K562 (cell line): ENCODE measurements around the gene ITGAV. TPM values are rescaled to one million over a fixed set of nuclear protein-coding genes. Genes with fewer than 3 reads are reported as not detected.

Experiments used
- ATAC-seq: fragments of 200-7000 bp; cut with Tn5 transposase; 3 replicates; pipeline ENCODE4 v1.9.1; 2020; ENCODE audit warnings: moderate library complexity
- BruUV-seq: library from RNA; stranded (reverse); fragments of 400-500 nt; replicated peaks from 2 replicates; lab custom pipeline; 2021; lab: Mats Ljungman, UMichigan
- CTCF ChIA-PET: fragments of 300-600 bp; formaldehyde crosslinking; extraction: SDS; loops from one replicate; lab custom pipeline; 2021; ENCODE audit warnings: low intra/inter-chr PET ratio; lab: Yijun Ruan, JAX
- POLR2A ChIA-PET: fragments of 300-600, 350-650 bp; sonication (Branson Sonifier 250); formaldehyde crosslinking; extraction: SDS; loops from one replicate; lab custom pipeline; 2021; ENCODE audit warnings: antibody characterized with exemption, inconsistent platforms; lab: Yijun Ruan, JAX
- DNase-seq, 4 experiments: peaks; one replicate each; pipeline versions ENCODE4 v3.0.0 to v3.0.0-alpha.2; 2011 to 2018; ENCODE audit warnings: low spot score in 3 of 4, mixed read lengths in 3 of 4; ENCODE audit errors: extremely low read depth in 1 of 4
- FAIRE-seq: peaks from 2 replicates; lab custom pipeline; 2011; peaks lifted over from hg19 to GRCh38; lab: Jason Lieb, UNC
- H2AFZ ChIP-seq: 2 replicates; pipeline ENCODE4 v1.6.0; 2011; ENCODE audit warnings: low read depth, low read length, control low read depth, inconsistent platforms
- H3K27ac ChIP-seq: fragments of 200-600 bp; 3 replicates; pipeline ENCODE4 v1.8.0; 2011; ENCODE audit warnings: low read depth, mild to moderate bottlenecking, control low read depth, inconsistent platforms, low read length, moderate library complexity, mixed read lengths; ENCODE audit errors: extremely low read depth
- H3K27me3 ChIP-seq, 2 experiments: fragments of 300-600 bp in 1 of 2; 2 replicates in 1 of 2; 3 replicates in 1 of 2; pipeline versions ENCODE4 v1.6.0 to v1.8.0; 2011; ENCODE audit warnings: inconsistent platforms in 2 of 2, low read length in 2 of 2, mild to moderate bottlenecking in 1 of 2, mixed read lengths in 1 of 2, moderate library complexity in 1 of 2; ENCODE audit not compliant: control insufficient read depth in 2 of 2, insufficient read depth in 2 of 2
- H3K36me3 ChIP-seq: fragments of 300-600 bp; 3 replicates; pipeline ENCODE4 v1.8.0; 2011; ENCODE audit warnings: mild to moderate bottlenecking, low read length, inconsistent platforms; ENCODE audit not compliant: control insufficient read depth, insufficient read depth
- H3K4me1 ChIP-seq, 2 experiments: fragments of 200-600 bp in 1 of 2; replicated peaks in 1 of 2; 2 replicates in 1 of 2; 3 replicates in 1 of 2; pipeline versions ENCODE4 v1.5.1 to v1.8.0; 2011; ENCODE audit warnings: inconsistent platforms in 2 of 2, low read length in 2 of 2, mild to moderate bottlenecking in 1 of 2, mixed read lengths in 1 of 2, moderate library complexity in 1 of 2; ENCODE audit not compliant: control insufficient read depth in 2 of 2, insufficient read depth in 2 of 2
- H3K4me2 ChIP-seq: 2 replicates; pipeline ENCODE4 v1.6.1; 2011; ENCODE audit warnings: low read length, control low read depth, inconsistent platforms, mixed read lengths; ENCODE audit not compliant: insufficient read depth
- H3K4me3 ChIP-seq: fragments of 200-600 bp; sonication (generic), shearing (Covaris generic); 2 replicates; pipeline ENCODE4 v1.5.1; 2016; ENCODE audit warnings: control low read depth, inconsistent platforms
- H3K79me2 ChIP-seq: fragments of 200-600 bp; 3 replicates; pipeline ENCODE4 v1.8.0; 2011; ENCODE audit warnings: low read length, inconsistent platforms; ENCODE audit not compliant: control insufficient read depth, insufficient read depth
- H3K9ac ChIP-seq, 2 experiments: 2 replicates each; pipeline versions ENCODE4 v1.6.0 to v1.6.1; 2011; ENCODE audit warnings: low read depth in 2 of 2, low read length in 2 of 2, control low read depth in 1 of 2, inconsistent platforms in 1 of 2, mild to moderate bottlenecking in 1 of 2, mixed read lengths in 1 of 2; ENCODE audit not compliant: insufficient read depth in 1 of 2
- H3K9me1 ChIP-seq: one replicate; pipeline ENCODE4 v1.6.0; 2011; ENCODE audit warnings: inconsistent platforms, mild to moderate bottlenecking, low read length, moderate library complexity; ENCODE audit not compliant: control insufficient read depth, insufficient read depth
- H3K9me3 ChIP-seq: replicated peaks from 2 replicates; pipeline ENCODE4 v1.5.1; 2011; ENCODE audit warnings: low read depth, low read length, inconsistent platforms; ENCODE audit not compliant: control insufficient read depth, insufficient read depth
- H4K20me1 ChIP-seq: replicated peaks from 2 replicates; pipeline ENCODE4 v1.6.1; 2011; ENCODE audit warnings: low read length, inconsistent platforms, mixed read lengths; ENCODE audit not compliant: control insufficient read depth, insufficient read depth
- DDX20 ChIP-seq: fragments of 450-650 bp; IDR thresholded peaks from 2 replicates; pipeline ENCODE4 v1.6.1; 2016; ENCODE audit warnings: missing genetic modification characterization, low read depth, mild to moderate bottlenecking, missing compliant biosample characterization, moderate library complexity
- DIDO1 ChIP-seq: fragments of 450-650 bp; IDR thresholded peaks from 2 replicates; pipeline ENCODE4 v1.6.1; 2016; ENCODE audit warnings: low read depth, missing biosample characterization, missing genetic modification characterization
- LEF1 ChIP-seq: fragments of 450-650 bp; IDR thresholded peaks from 2 replicates; pipeline ENCODE4 v1.6.1; 2016; ENCODE audit warnings: mild to moderate bottlenecking
- MEIS2 ChIP-seq: fragments of 450-650 bp; IDR thresholded peaks from 2 replicates; pipeline ENCODE4 v1.6.1; 2014; ENCODE audit warnings: mild to moderate bottlenecking; ENCODE audit not compliant: partially characterized antibody
- NONO ChIP-seq, 2 experiments: fragments of 200-400 bp in 1 of 2; fragments of 450-650 bp in 1 of 2; formaldehyde crosslinking in 1 of 2; IDR thresholded peaks; 2 replicates each; pipeline ENCODE4 v1.6.1; 2017; ENCODE audit warnings: low read depth in 2 of 2, mild to moderate bottlenecking in 2 of 2, moderate library complexity in 2 of 2, low read length in 1 of 2
- PHF8 ChIP-seq: fragments of 200-600 bp; sonication (generic); IDR thresholded peaks from 2 replicates; pipeline ENCODE4 v1.6.1; 2012; ENCODE audit warnings: mixed run types, mild to moderate bottlenecking, inconsistent platforms, low read length, moderate library complexity, borderline replicate concordance
- ZC3H4 ChIP-seq: sonication (generic); formaldehyde crosslinking; IDR thresholded peaks from 2 replicates; pipeline ENCODE4 v1.9.0; 2021; ENCODE audit warnings: missing genetic modification reagents, borderline replicate concordance
- WGBS: fragments of 100-300 bp; shearing (Covaris generic); methylation state at CpG from one replicate; pipeline ENCODE4 v1.1.6; 2016; ENCODE audit warnings: low coverage, mixed read lengths; ENCODE audit not compliant: insufficient coverage; ENCODE audit errors: missing lambda C conversion rate; 5-methylcytosine and 5-hydroxymethylcytosine counted together
- in situ Hi-C: fragments of 300-500 bp; cut with MboI; formaldehyde crosslinking; loops from 4 replicates; pipeline ENCODE4 v1.15.0; 2018; ENCODE audit warnings: inconsistent platforms, mixed read lengths
- intact Hi-C: fragments of 100-400 bp; cut with micrococcal nuclease; formaldehyde crosslinking; loops from 2 replicates; pipeline ENCODE4 v1.14.2; 2022
- polyA plus RNA-seq, 8 experiments: library from polyadenylated mRNA; depleted of rRNA in 4 of 8; stranded (reverse) in 5 of 8; unstranded in 3 of 8; fragments of >200 nt; fragmentation: Nextera tagmentation in 2 of 8; fragmentation: Illumina TruSeq in 1 of 8; extraction: Ambion mirVana in 2 of 8; extraction: Trizol in 1 of 8; gene quantifications; 2 replicates each; pipeline versions ENCODE4 v1.2.1 to v1.2.3, GENCODE V29; 2011 to 2014; ENCODE audit warnings: inconsistent platforms in 1 of 8, missing spikeins in 1 of 8
- total RNA-seq, 7 experiments: library from RNA; depleted of rRNA in 6 of 7; stranded (reverse); fragments of >200 nt in 6 of 7; fragmentation: Illumina TruSeq in 2 of 7; extraction: Trizol in 2 of 7; gene quantifications; 2 replicates each; pipeline versions ENCODE4 v1.2.1 to v1.2.3, GENCODE V29; 2011 to 2021; ENCODE audit warnings: low replicate concordance in 1 of 7
- TF ChIP-seq, protein P1 (sequence below): fragments of 250-450 bp; sonication (Bioruptor Pico); IDR thresholded peaks from 2 replicates; pipeline ENCODE4 v1.4.0; 2020; ENCODE audit warnings: mild to moderate bottlenecking

Gene ITGAV
- total and polyA plus RNA-seq, 9 of the 15 experiments (the other 6 are each of a cell fraction or from before 2014, with no cell fraction given): 3.7 to 17.7 (median 10.7) TPM

DNA sequence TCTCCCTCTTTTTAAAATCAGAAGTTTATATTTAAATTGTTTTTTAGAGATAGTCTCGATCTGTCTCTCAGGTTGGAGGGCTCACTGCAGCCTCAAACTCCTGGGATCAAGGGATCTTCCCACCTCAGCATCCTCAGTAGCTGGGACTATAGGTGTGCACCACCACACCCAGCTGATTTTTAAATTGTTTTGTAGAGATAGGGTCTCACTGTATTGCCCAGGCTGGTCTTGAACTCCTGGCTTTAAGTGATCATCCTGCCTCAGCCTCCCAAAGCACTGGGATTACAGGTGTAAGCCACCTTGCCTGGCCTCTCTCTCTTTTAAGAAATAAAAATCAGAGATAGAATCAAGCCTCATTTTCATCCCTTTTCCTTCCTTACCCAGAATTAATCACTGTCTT lies 126.1 kb downstream of the ITGAV start:
- Histone ChIP-seq H3K4me3 (no peak overlapping the region), H3K9me1 (no peaks in the 10 kb centered on the region), H3K27me3 (no peaks in the 10 kb centered on the region; a peak in 1 of 5 replicates), H2AFZ (no peak overlapping the region), H3K9ac (no peak overlapping the region), H4K20me1 (no peaks in the 10 kb centered on the region), H3K4me2 (no peak overlapping the region), H3K9me3 (no peaks in the 10 kb centered on the region), H3K4me1 (no peaks in the 10 kb centered on the region), H3K27ac (no peak overlapping the region), H3K79me2 (no peaks in the 10 kb centered on the region), H3K36me3 (no peaks in the 10 kb centered on the region)
- BruUV-seq: no TSS peak
- no peak for DNase-seq
- intact Hi-C loops: no loop called here
- CTCF ChIA-PET: no interaction called here
- TF ChIP-seq LEF1 (no peak), PHF8 (no peak), DIDO1 (tag) (no peak)
- POLR2A ChIA-PET: no interaction called here
- in situ Hi-C loops: no loop called here
- FAIRE-seq: no peak
- no peak for ATAC-seq
- 0% methylated on average over 1 of the region's 1 CpG for WGBS

DNA sequence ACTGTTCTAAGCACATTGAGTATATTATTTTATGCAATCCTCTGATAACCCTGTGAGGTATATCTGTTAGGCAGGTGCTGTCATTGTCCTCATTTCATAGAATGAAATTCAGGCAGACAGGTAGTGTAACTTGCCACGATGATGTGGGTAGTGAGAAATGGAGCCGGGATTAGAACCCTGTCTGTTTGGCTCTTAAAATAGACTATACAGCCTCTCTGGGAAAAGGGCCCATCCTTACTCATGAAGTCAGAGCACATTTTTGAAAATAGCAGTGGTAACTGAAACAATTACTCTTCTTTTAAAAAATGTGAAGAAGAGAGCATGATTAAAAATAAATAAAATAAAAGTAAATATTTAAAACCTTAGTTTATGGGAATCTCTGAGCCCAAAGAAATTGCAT lies 127.0 kb downstream of the ITGAV start:
- Histone ChIP-seq H3K9ac (no peak overlapping the region), H4K20me1 (no peaks in the 10 kb centered on the region), H3K27ac (no peak overlapping the region), H3K79me2 (no peaks in the 10 kb centered on the region), H3K4me1 (no peaks in the 10 kb centered on the region), H3K4me3 (no peak overlapping the region), H3K27me3 (no peaks in the 10 kb centered on the region; a peak in 1 of 5 replicates)
- no peak for FAIRE-seq
- BruUV-seq: no TSS peak
- TF ChIP-seq DDX20 (no peak), ZC3H4 (CRISPR knock-in tag) (no peak), MEIS2 (no peak), NONO (IDR thresholded peaks at IDR 0.05; ENCODE audit: low read depth in 2 of 2, low read length in 1 of 2) (no peak)
- TF ChIP-seq, protein P1, sequence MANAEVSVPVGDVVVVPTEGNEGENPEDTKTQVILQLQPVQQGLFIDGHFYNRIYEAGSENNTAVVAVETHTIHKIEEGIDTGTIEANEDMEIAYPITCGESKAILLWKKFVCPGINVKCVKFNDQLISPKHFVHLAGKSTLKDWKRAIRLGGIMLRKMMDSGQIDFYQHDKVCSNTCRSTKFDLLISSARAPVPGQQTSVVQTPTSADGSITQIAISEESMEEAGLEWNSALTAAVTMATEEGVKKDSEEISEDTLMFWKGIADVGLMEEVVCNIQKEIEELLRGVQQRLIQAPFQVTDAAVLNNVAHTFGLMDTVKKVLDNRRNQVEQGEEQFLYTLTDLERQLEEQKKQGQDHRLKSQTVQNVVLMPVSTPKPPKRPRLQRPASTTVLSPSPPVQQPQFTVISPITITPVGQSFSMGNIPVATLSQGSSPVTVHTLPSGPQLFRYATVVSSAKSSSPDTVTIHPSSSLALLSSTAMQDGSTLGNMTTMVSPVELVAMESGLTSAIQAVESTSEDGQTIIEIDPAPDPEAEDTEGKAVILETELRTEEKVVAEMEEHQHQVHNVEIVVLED (CRISPR knock-in tag): no peak
- TF ChIP-seq, all 486 proteins: peak for 0
- ChIA-PET POLR2A (no interaction called here), CTCF (no interaction called here)
- no peak for ATAC-seq
- intact Hi-C loops (no loop called here), in situ Hi-C loops (no loop called here)
- H2AFZ ChIP-seq: no peak overlapping the region
- H3K36me3 ChIP-seq: no peaks in the 10 kb centered on the region
- WGBS: 0% methylated on average over 2 of the region's 2 CpGs
- H3K9me3 ChIP-seq: no peaks in the 10 kb centered on the region
- no peaks in the 10 kb centered on the region for H3K9me1 ChIP-seq
- no peak for DNase-seq
- no peak overlapping the region for H3K4me2 ChIP-seq
